ENCODE results near the gene MISFA.

The MISFA gene

GRCh38 chr11:18599739-18600230, at the start of gene MISFA:
Gene MISFA (plus strand): TSS chr11:18599789. CDS start chr11:18599929, 140 bp downstream.
- in situ Hi-C loops (cut with MboI; ENCODE audit: low pct_unique_long_range_greater_than_20kb, low sequenced_read_pairs, unreplicated experiment): no loop called here
- no peak for DNase-seq (ENCODE audit: low spot score)
- TF ChIP-seq CTCF (IDR thresholded peaks at IDR 0.05; ENCODE audit: extremely low read depth, insufficient read depth, missing control alignments): no peak

- no peak for DNase-seq (ENCODE audit: low spot score)
- in situ Hi-C loops (cut with MboI; ENCODE audit: low pct_unique_long_range_greater_than_20kb, low sequenced_read_pairs, unreplicated experiment): no loop called here
These were observed 36.4 kb upstream of the MISFA start for GRCh38 chr11:18563090-18563730.

GRCh38 chr11:18564149-18564548, 35.4 kb upstream of the MISFA start:
- no peak for DNase-seq (ENCODE audit: low spot score)
- in situ Hi-C loops (cut with MboI; ENCODE audit: low pct_unique_long_range_greater_than_20kb, low sequenced_read_pairs, unreplicated experiment): no loop called here
- no peak for TF ChIP-seq CTCF (IDR thresholded peaks at IDR 0.05; ENCODE audit: extremely low read depth, insufficient read depth, missing control alignments)

More at GRCh38 chr11:18563090-18563730, 36.4 kb upstream of the MISFA start:
- no peak for TF ChIP-seq CTCF (IDR thresholded peaks at IDR 0.05; ENCODE audit: extremely low read depth, insufficient read depth, missing control alignments)

GRCh38 chr11:18566406-18566805, 33.2 kb upstream of the MISFA start:
- no peak for TF ChIP-seq CTCF (IDR thresholded peaks at IDR 0.05; ENCODE audit: extremely low read depth, insufficient read depth, missing control alignments)
- no peak for DNase-seq (ENCODE audit: low spot score)
- in situ Hi-C loops (cut with MboI; ENCODE audit: low pct_unique_long_range_greater_than_20kb, low sequenced_read_pairs, unreplicated experiment): no loop called here

- no peak for TF ChIP-seq CTCF (IDR thresholded peaks at IDR 0.05; ENCODE audit: extremely low read depth, insufficient read depth, missing control alignments)
- in situ Hi-C loops (cut with MboI; ENCODE audit: low pct_unique_long_range_greater_than_20kb, low sequenced_read_pairs, unreplicated experiment): no loop called here
- no peak for DNase-seq (ENCODE audit: low spot score)
These were observed 32.5 kb upstream of the MISFA start for GRCh38 chr11:18567081-18567480.

- in situ Hi-C loops (cut with MboI; ENCODE audit: low pct_unique_long_range_greater_than_20kb, low sequenced_read_pairs, unreplicated experiment): no loop called here
- DNase-seq (ENCODE audit: low spot score): no peak
- TF ChIP-seq CTCF (IDR thresholded peaks at IDR 0.05; ENCODE audit: extremely low read depth, insufficient read depth, missing control alignments): no peak
These were observed 24.2 kb upstream of the MISFA start for GRCh38 chr11:18575361-18575760.
